ENCODE results near the gene EPN3.

- no peak for TF ChIP-seq CTCF (IDR thresholded peaks at IDR 0.05)
- TF ChIP-seq EZH2 (IDR thresholded peaks at IDR 0.05), result no peak
- TF ChIP-seq EZH2phosphoT487 (IDR thresholded peaks at IDR 0.05), result no peak
Measured at GRCh38 chr17:50583641-50584040, 51.1 kb downstream of the EPN3 start.
